ENCODE data around the gene GUCY1A2.

DNA sequence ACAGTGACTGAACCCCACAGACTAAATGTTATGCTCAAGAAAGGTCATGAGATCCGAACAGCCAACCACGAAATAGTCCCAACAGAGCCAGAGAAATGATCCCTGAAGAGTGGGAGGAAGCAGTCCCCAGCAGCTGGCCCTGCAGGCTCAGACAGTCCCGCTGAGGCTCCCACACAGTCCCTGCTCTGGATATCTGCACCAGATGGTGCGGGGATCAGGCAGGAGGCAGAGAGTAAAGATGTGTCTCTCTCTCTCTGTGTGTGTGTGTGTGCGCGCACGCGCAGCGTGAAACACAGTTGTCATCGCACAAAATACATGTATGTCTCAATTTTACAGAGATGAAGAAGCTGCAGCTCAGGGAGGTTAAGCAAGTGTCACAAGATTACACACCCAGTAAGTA lies 27.9 kb downstream of the GUCY1A2 start:
- TF ChIP-seq CTCF (IDR thresholded peaks at IDR 0.05; ENCODE audit: borderline replicate concordance, extremely low read depth, low read length, poor library complexity, severe bottlenecking) (no peak), EZH2 (IDR thresholded peaks at IDR 0.05; ENCODE audit: borderline replicate concordance, low read depth, low read length, severe bottlenecking) (no peak)

Measured in DND-41 (cell line).